DND-41 (cell line): ENCODE data around the gene ARHGAP22.

Source experiments
- ATAC-seq: fragments of 200-7000 bp; cut with Tn5 transposase; 3 replicates; pipeline ENCODE4 v1.9.1; 2021; ENCODE audit warnings: low read depth; ENCODE audit not compliant: insufficient read depth
- DNase-seq: peaks from one replicate; pipeline ENCODE4 v3.0.0-alpha.2; 2020
- H2AFZ ChIP-seq: 2 replicates; pipeline ENCODE4 v1.6.0; 2012; ENCODE audit warnings: low read depth, low read length
- H3K27ac ChIP-seq: 2 replicates; pipeline ENCODE4 v1.5.1; 2012; ENCODE audit warnings: low read length, inconsistent platforms
- H3K27me3 ChIP-seq: fragments of 200-600 bp; sonication (generic); 2 replicates; pipeline ENCODE4 v1.6.0; 2012; ENCODE audit warnings: low read length, mild to moderate bottlenecking, inconsistent platforms; ENCODE audit not compliant: insufficient read depth, poor library complexity
- H3K36me3 ChIP-seq: 2 replicates; pipeline ENCODE4 v1.5.1; 2012; ENCODE audit warnings: low read length, inconsistent platforms; ENCODE audit not compliant: insufficient read depth
- H3K4me1 ChIP-seq: 2 replicates; pipeline ENCODE4 v1.5.1; 2012; ENCODE audit warnings: mild to moderate bottlenecking, low read length; ENCODE audit not compliant: insufficient read depth
- H3K4me2 ChIP-seq: 2 replicates; pipeline ENCODE4 v1.6.0; 2012; ENCODE audit warnings: mild to moderate bottlenecking, moderate library complexity, low read length, inconsistent platforms; ENCODE audit not compliant: insufficient read depth
- H3K4me3 ChIP-seq, 2 experiments: fragments of 200-600 bp in 1 of 2; shearing (Covaris generic) in 1 of 2; 2 replicates each; pipeline ENCODE4 v1.5.1; 2012 to 2016; ENCODE audit warnings: inconsistent platforms in 2 of 2, low read length in 2 of 2, mild to moderate bottlenecking in 2 of 2, low read depth in 1 of 2, moderate library complexity in 1 of 2
- H3K79me2 ChIP-seq: 2 replicates; pipeline ENCODE4 v1.6.0; 2012; ENCODE audit warnings: low read length, inconsistent platforms; ENCODE audit not compliant: insufficient read depth
- H3K9ac ChIP-seq: 2 replicates; pipeline ENCODE4 v1.6.0; 2012; ENCODE audit warnings: low read depth, mild to moderate bottlenecking, inconsistent platforms, low read length, moderate library complexity
- H3K9me3 ChIP-seq: 2 replicates; pipeline ENCODE4 v1.5.1; 2012; ENCODE audit warnings: low read length, moderate library complexity, mild to moderate bottlenecking, inconsistent platforms; ENCODE audit not compliant: insufficient read depth, severe bottlenecking
- H4K20me1 ChIP-seq: 2 replicates; pipeline ENCODE4 v1.6.0; 2012; ENCODE audit warnings: low read length; ENCODE audit not compliant: insufficient read depth
- EZH2 ChIP-seq: IDR thresholded peaks from 3 replicates; pipeline ENCODE4 v1.6.1; 2012; ENCODE audit warnings: borderline replicate concordance, low read depth, mild to moderate bottlenecking, moderate library complexity, low read length, inconsistent platforms; ENCODE audit not compliant: severe bottlenecking
- TF ChIP-seq, protein P1 (sequence below): IDR thresholded peaks from 2 replicates; pipeline ENCODE4 v1.5.1; 2012; ENCODE audit warnings: borderline replicate concordance, low read length, moderate library complexity, mild to moderate bottlenecking; ENCODE audit not compliant: poor library complexity, severe bottlenecking; ENCODE audit errors: extremely low read depth

Gene ARHGAP22

DNA sequence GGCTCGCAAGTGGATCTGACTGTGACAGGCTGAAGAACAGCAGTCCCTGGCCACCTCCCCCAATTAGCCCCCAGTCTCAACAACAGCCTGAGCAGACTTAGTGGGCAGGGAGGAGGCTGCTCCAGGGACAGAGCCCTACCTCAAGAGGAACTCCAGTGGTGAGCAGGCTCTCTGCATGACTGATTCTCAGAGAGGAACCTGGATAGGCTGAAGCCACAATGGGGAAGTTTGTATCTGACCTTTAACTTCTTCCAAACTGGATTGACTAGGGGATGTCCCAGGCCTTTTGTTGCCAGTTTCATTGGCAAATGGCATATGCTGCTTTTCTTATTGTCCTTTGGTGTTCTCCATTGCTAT lies 93.0 kb downstream of the ARHGAP22 start:
- H3K79me2 ChIP-seq, result no peaks in the 10 kb centered on the region
- H3K4me1 ChIP-seq, result no peaks in the 10 kb centered on the region
- H4K20me1 ChIP-seq, result no peaks in the 10 kb centered on the region
- H3K27me3 ChIP-seq, result no peaks in the 10 kb centered on the region
- no peak overlapping the region for H3K9ac ChIP-seq
- H3K27ac ChIP-seq, result no peak overlapping the region
- H3K9me3 ChIP-seq, result peaks cover 11% of the 10 kb centered on the region
- no peak overlapping the region for H3K4me3 ChIP-seq
- TF ChIP-seq EZH2, result no peak
- TF ChIP-seq, protein P1, sequence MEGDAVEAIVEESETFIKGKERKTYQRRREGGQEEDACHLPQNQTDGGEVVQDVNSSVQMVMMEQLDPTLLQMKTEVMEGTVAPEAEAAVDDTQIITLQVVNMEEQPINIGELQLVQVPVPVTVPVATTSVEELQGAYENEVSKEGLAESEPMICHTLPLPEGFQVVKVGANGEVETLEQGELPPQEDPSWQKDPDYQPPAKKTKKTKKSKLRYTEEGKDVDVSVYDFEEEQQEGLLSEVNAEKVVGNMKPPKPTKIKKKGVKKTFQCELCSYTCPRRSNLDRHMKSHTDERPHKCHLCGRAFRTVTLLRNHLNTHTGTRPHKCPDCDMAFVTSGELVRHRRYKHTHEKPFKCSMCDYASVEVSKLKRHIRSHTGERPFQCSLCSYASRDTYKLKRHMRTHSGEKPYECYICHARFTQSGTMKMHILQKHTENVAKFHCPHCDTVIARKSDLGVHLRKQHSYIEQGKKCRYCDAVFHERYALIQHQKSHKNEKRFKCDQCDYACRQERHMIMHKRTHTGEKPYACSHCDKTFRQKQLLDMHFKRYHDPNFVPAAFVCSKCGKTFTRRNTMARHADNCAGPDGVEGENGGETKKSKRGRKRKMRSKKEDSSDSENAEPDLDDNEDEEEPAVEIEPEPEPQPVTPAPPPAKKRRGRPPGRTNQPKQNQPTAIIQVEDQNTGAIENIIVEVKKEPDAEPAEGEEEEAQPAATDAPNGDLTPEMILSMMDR, result no peak
- no peak overlapping the region for H3K4me2 ChIP-seq
- no peak overlapping the region for H2AFZ ChIP-seq
- DNase-seq (no peak), ATAC-seq (no peak)
- H3K36me3 ChIP-seq, result no peaks in the 10 kb centered on the region

DNA sequence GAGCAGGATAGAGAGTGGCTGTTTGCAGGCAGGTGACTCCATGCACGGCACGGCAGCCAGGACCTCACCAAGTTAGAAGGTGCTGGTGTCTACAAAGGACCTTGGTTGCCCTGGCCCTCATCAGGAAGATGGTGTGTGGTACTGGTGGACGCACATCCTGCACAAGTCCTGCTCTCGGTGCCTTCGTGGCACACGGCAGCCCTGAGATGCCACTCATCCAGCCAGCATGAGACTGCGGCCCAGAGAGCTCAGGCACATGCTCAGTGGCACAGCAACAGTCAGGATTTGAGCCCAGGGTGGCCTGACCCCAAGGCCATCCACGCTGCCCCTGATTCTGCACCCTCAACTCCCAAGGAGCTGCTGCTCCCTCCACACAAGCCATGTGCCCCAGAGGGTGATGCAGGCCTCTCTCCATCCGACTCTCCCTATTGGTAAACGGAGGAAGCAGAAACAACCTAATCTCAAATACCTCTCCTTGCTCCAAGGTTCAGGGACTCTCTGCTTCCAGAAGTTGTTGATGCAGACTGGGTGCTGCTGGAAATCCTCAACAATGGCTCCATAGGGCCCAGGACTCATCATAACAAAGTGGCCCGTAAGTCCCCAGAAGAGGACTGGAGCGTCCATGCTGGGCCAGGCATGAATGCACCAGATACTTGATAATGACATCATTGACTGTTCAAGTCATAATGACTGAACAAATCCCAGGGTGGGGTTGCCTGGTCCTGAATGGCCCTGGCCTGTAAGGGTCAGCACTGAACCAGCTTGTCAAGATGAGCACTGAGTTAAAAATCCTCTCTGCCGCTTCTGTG lies 93.6 kb downstream of the ARHGAP22 start:
- H3K4me1 ChIP-seq, result no peaks in the 10 kb centered on the region
- H3K9me3 ChIP-seq, result peaks cover 11% of the 10 kb centered on the region
- no peak overlapping the region for H2AFZ ChIP-seq
- no peak overlapping the region for H3K4me2 ChIP-seq
- no peak overlapping the region for H3K9ac ChIP-seq
- H4K20me1 ChIP-seq, result no peaks in the 10 kb centered on the region
- no peak overlapping the region for H3K27ac ChIP-seq
- DNase-seq (no peak), ATAC-seq (no peak)
- no peaks in the 10 kb centered on the region for H3K79me2 ChIP-seq
- H3K27me3 ChIP-seq, result no peaks in the 10 kb centered on the region
- no peak for TF ChIP-seq EZH2
- TF ChIP-seq, protein P1, result no peak
- H3K4me3 ChIP-seq, result no peak overlapping the region
- H3K36me3 ChIP-seq, result no peaks in the 10 kb centered on the region

DNA sequence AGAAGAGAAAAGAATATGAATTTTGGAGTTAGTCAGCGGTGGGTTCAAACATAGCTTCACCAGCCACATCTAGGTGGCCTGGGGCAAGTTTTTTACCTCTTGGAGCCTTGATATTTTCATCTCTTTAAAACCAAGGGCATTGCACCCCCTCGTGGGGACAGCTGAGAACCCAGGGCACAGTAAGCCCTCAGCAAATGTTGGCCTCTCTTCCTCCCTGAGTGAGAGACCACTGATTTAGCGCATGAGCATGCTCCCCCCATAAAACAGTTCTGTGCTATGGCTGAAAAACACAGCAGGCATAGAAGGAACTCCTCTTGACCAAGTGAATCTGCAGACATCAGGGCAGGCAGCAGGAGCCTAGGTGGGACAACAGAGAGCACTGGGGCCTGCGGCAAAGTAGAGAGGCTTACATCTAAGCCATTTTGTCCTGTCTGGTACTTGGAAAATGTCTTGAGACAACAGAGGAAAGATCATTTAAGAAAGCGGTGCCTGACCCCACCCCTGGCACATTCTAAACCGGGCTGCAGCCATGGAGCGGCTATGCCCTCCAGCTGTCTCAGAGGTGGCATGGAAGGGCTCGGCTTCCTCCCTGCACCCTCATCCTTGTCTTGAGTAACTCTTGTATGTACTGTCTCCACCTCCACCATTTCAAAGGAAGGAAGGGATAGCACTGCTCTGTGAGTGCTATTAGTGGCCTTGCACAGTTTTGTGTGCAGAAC lies 94.7 kb downstream of the ARHGAP22 start:
- H3K27ac ChIP-seq, result no peak overlapping the region
- H3K36me3 ChIP-seq, result no peaks in the 10 kb centered on the region
- no peak overlapping the region for H3K9ac ChIP-seq
- ATAC-seq (peak; percentile 63), DNase-seq (peak; percentile 45)
- H3K79me2 ChIP-seq, result no peaks in the 10 kb centered on the region
- TF ChIP-seq, protein P1, result peak; percentile 63
- no peak for TF ChIP-seq EZH2
- H3K4me2 ChIP-seq, result no peak overlapping the region
- peaks cover 11% of the 10 kb centered on the region for H3K9me3 ChIP-seq
- H3K4me3 ChIP-seq, result no peak overlapping the region
- no peak overlapping the region for H2AFZ ChIP-seq
- H3K27me3 ChIP-seq, result no peaks in the 10 kb centered on the region
- H3K4me1 ChIP-seq, result no peaks in the 10 kb centered on the region
- H4K20me1 ChIP-seq, result no peaks in the 10 kb centered on the region
